GM21447 (cell line): Measurements from ENCODE around the gene FYB1.
A peak's percentile ranks its signal among the peaks of the same experiment; 100 is the strongest.
"Not testable (repeated sequence)": the region's sequence is repeated elsewhere in the genome, so short reads cannot be mapped to it uniquely, and the experiment has no call there.

Source experiments
- ATAC-seq: cut with Tn5 transposase; IDR thresholded peaks from one replicate; pipeline ENCODE4 v1.9.1; 2021; ENCODE audit not compliant: unreplicated experiment

Gene FYB1, protein sequence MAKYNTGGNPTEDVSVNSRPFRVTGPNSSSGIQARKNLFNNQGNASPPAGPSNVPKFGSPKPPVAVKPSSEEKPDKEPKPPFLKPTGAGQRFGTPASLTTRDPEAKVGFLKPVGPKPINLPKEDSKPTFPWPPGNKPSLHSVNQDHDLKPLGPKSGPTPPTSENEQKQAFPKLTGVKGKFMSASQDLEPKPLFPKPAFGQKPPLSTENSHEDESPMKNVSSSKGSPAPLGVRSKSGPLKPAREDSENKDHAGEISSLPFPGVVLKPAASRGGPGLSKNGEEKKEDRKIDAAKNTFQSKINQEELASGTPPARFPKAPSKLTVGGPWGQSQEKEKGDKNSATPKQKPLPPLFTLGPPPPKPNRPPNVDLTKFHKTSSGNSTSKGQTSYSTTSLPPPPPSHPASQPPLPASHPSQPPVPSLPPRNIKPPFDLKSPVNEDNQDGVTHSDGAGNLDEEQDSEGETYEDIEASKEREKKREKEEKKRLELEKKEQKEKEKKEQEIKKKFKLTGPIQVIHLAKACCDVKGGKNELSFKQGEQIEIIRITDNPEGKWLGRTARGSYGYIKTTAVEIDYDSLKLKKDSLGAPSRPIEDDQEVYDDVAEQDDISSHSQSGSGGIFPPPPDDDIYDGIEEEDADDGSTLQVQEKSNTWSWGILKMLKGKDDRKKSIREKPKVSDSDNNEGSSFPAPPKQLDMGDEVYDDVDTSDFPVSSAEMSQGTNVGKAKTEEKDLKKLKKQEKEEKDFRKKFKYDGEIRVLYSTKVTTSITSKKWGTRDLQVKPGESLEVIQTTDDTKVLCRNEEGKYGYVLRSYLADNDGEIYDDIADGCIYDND

GRCh38 chr5:39219437-39219836, at the start of gene FYB1:
Gene FYB1 (minus strand): TSS chr5:39219563. CDS start chr5:39202960, 16,603 bp downstream.
- no peak for ATAC-seq

GRCh38 chr5:39267186-39267585, 47.8 kb upstream of the FYB1 start:
- no peak for ATAC-seq

DNA sequence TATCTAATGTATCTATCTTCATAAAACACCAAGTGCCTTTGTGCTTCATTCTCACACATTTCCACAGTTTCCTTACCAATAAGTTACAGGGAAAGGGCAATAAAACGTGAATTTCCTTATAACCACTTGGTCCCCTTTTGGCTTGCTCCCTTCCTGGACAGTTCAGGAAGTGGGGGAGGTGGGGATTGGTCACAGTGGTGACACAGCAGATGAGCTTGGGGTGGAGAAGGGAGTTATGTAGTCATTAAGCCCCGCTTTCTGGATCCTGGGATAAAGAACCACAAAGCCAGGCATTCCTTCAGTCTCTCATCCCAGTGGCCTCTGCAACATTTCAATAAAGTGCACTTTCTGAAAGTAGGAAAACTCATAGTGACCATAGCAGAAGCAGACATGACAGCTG, 47.1 kb upstream of the FYB1 start:
- no peak for ATAC-seq

DNA sequence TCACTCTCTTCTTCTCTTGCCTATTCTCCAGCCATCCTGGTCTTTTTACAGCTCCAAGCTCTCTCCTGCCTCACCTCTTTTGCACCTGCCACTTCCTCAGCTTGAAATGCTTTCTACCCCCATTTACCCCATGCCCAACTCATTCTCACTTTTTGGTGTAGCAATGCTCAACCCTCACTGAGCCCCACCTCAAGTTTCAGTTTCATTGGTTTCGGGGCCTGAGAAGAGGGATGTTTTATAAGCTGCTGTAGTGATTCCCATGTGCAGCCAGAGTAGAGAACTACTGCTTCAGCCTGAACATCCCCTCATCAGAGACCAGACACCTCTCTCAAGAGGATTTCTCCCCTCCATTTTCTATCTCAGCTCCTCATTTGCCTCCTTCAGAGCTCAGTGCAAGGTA, 45.2 kb upstream of the FYB1 start:
- peak; percentile 96 for ATAC-seq

GRCh38 chr5:39262981-39263380, 43.6 kb upstream of the FYB1 start:
- ATAC-seq: no peak

- no peak for ATAC-seq
Measured at GRCh38 chr5:39260095-39260494, 40.7 kb upstream of the FYB1 start.

- ATAC-seq: no peak
Measured at GRCh38 chr5:39257554-39257953, 38.2 kb upstream of the FYB1 start.

DNA sequence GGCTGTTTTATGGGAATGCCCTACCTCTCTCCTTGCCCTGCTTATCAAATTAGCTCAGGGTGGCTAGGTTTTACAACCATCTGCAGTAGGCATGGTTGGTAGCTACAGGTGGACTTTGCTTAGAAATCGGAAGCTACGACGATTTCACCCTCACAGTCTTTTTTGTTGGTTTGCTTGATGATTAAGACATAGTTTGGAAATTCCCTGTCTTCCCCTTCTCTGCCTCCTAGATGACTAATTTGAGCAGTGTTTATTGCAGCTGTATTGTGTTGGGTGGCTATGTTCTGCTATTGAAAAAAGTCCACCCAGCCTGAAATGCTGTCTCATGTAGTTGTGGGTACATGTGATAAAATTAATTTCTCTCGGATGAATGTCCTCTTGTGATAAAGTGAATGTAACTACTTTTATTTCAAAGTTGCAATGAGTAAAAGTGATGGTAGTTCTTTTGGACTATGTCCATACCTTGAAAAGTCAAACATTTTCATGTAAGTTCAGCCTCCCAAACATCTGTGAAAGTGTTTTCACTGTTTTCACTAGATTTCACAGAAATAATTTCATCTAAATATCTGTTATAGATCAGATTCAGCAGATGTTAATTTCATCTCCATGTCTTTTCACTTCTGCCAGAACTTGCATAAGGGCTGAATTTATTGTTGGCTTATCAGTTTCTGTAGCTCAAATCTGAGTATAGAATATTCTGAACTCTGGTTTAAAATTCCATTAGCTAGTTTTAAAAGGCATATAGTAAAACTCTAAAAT, 37.3 kb upstream of the FYB1 start:
- peak; percentile 65 for ATAC-seq

DNA sequence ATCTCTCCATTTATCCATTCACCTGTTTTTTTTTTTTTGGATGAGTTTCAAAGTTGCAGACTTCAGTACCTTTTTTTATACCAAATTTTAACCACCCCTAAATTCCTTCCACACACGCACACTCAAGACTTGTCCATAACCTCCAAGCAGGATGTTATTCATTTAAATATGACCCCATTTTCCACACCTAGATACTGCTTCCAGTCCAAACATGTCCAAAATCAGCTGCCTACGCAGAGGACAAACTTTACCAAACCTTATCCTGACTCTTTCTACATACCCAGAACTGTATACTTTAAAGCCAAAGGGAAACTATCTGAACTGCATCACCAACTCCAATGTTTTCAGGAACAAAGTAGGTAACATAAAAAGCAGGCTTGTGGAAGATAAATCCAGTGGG, 36.0 kb upstream of the FYB1 start:
- ATAC-seq: no peak

- ATAC-seq: no peak
Measured at GRCh38 chr5:39254671-39255070, 35.3 kb upstream of the FYB1 start.

DNA sequence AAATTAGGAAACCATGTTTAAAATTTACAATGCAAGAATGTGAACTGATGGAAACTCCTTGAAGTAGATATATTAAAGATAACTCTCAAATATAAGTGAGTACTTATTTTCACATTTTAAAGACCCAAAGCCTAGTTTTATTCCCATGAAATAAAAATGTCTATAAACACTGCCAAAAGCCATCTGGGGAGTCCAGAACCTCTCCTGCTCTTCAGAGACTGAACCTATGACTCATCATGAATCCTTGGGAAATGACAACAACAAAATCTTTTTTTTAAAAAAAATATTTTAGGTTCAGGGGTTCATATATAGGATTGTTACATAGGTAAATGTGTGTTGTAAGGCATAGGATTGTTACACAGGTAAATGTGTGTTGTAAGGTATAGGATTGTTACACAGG, 33.8 kb upstream of the FYB1 start:
- no peak for ATAC-seq

GRCh38 chr5:39249564-39250274, 30.4 kb upstream of the FYB1 start:
- no peak for ATAC-seq

DNA sequence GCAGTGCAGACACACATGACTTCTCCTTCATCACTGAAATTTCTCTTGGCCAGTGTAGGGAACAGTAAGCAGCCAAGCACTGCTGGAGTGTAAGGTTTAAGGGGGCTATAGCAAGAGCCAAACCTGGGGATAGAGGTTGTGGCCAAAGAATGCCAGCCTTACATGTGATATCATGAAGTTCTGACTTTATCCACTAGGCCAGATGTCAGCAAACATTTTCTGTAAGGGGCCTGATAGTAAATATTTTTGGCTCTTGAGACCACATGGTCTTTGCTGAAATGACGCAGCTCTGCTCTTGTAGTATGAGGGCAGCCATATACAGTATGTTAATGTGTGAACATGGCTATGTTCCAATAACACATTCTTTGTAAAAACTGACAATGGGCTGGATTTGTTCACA, 29.7 kb upstream of the FYB1 start:
- no peak for ATAC-seq

DNA sequence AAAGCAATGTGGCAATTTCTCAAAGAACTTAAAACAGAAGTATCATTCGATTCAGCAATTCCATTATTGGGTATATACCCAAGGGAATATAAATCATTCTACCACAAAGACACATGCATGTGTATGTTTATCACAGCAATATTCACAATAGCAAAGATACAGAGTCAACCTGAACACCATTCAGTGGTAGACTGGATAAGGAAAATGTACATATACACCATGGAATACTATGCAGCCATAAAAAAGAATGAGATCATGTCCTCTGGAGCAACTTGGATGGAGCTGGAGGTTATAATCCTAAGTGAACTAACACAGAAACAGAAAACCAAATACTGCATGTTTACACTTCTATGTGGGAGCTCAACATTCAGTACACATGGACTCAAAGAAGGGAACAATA, 21.4 kb upstream of the FYB1 start:
- no peak for ATAC-seq

DNA sequence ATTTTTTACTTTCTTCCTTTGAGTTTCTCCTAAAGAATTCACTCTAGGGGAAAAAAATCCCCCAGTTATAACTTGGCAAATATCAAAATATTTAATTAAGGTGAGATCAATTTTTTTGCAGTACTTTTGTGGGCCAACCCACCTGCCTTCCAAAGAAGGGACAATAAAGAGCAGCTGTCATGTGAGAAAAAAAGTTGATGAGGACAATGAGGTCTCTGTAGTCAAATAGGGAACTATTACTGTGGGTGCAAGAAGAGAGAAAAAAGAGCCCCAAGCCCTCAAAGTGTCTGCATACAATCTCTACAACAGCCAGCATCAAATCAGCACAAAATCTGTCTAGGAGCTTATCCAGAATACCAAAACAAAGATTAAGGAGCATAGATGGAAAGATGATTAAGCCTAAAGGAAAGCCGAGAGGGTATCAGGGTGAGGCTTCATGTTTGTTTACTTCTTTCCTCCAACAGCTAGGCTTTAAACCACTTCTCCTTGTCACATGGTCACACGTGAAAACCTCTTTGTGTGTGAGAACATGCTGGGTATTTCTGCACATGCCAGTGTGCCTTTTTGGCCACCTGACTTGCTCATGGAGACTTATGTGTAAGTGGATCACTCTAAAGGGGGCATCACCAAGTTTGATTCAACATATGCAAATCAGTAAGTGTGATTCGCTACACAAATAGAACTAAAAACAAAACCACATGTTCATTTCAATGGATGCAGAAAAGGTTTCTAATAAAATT, 19.2 kb upstream of the FYB1 start:
- no peak for ATAC-seq

GRCh38 chr5:39236718-39237117, 17.4 kb upstream of the FYB1 start:
- no peak for ATAC-seq

DNA sequence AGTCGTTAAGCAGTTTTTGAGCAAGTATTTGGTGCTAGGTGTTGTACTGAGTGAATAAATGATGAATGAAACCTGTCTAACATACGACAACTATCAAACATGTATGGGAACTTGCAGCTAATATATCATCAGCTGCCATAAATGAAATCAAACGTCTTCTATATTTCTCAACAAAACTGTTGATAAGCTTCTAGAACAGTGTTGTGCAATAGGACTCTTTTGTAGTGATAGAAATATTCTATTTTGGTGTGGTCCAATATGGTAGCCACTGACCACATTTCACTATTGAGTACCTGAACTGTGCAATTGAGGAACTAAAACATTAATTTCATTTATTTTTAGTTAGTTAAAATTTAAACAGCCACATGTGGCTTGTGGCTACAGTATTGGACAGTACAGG, 16.3 kb upstream of the FYB1 start:
- no peak for ATAC-seq

DNA sequence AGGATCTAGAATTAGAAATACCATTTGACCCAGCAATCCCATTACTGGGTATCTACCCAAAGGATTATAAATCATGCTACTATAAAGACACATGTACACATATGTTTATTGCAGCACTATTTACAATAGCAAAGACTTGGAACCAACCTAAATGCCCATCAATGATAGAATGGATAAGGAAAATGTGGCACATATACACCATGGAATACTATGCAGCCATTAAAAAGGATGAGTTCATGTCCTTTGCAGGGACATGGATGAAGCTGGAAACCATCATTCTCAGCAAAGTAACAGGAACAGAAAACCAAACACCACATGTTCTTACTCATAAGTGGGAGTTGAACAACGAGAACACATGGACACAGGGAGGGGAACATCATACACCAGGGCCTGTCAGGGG, 15.1 kb upstream of the FYB1 start:
- not testable (repeated sequence) for ATAC-seq

- ATAC-seq: no peak
Measured at GRCh38 chr5:39233783-39234182, 14.4 kb upstream of the FYB1 start.
